Chondrocyte (in vitro differentiated cells): Measurements from ENCODE around the gene KLHL3. TPM values are rescaled to one million over a fixed set of nuclear protein-coding genes. Genes with fewer than 3 reads are reported as not detected.

Experiments
- DNase-seq: peaks from one replicate; pipeline ENCODE4 v3.0.0; 2021; ENCODE audit warnings: mixed read lengths, low spot score
- H3K27ac Mint-ChIP-seq: one replicate; pipeline ENCODE4 v1.8.0; 2021; ENCODE audit warnings: mild to moderate bottlenecking, moderate library complexity, mixed read lengths; ENCODE audit not compliant: unreplicated experiment
- H3K27me3 Mint-ChIP-seq: 2 replicates; pipeline ENCODE4 v1.8.0; 2021; ENCODE audit warnings: low read depth, mixed read lengths
- H3K36me3 Mint-ChIP-seq: 2 replicates; pipeline ENCODE4 v1.8.0; 2021; ENCODE audit warnings: low read depth, mixed read lengths
- H3K4me1 Mint-ChIP-seq: 2 replicates; pipeline ENCODE4 v1.8.0; 2021; ENCODE audit warnings: low read depth, mild to moderate bottlenecking, mixed read lengths
- H3K4me3 Mint-ChIP-seq: one replicate; pipeline ENCODE4 v1.8.0; 2021; ENCODE audit warnings: mild to moderate bottlenecking, moderate library complexity, mixed read lengths; ENCODE audit not compliant: unreplicated experiment
- H3K9me3 Mint-ChIP-seq: 2 replicates; pipeline ENCODE4 v1.8.0; 2021; ENCODE audit warnings: low read depth, mixed read lengths
- total RNA-seq: library from RNA; stranded (reverse); gene quantifications from 3 replicates; pipeline ENCODE4 v1.2.1, GENCODE V29; 2021
- TF ChIP-seq, protein P1 (sequence below): fragments of 200-600 bp; sonication (generic); IDR thresholded peaks from 2 replicates; pipeline ENCODE4 v1.5.0; 2021; ENCODE audit warnings: antibody characterized with exemption, mild to moderate bottlenecking, moderate library complexity

Gene KLHL3
- total RNA-seq, 1 donor from 2014 or later: 1.9 TPM

DNA sequence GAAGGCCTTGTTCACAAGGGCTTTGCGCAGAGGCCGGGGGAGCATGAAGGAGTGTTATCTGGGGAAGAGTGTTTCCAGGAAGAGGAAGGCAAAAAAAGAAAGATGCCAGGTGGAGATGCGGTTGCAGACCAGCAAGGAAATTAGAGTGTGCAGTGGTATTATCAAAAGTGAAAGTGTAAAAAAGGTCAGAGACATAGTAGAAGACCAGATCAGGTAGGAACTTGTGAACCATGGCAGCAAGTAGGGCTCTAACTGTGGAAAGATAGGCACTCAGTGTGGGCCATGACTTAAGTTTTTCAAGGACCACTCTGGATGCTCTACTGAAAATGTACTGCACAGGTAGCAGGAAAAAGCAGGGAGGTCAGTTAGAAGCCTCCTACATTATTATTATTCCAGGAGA, 146.7 kb downstream of the KLHL3 start:
- Mint-ChIP-seq H3K9me3 (peaks cover 11% of the 10 kb centered on the region), H3K27ac (no peak overlapping the region), H3K36me3 (no peaks in the 10 kb centered on the region), H3K27me3 (peaks cover 36% of the 10 kb centered on the region), H3K4me1 (no peaks in the 10 kb centered on the region), H3K4me3 (no peak overlapping the region)
- TF ChIP-seq, protein P1, sequence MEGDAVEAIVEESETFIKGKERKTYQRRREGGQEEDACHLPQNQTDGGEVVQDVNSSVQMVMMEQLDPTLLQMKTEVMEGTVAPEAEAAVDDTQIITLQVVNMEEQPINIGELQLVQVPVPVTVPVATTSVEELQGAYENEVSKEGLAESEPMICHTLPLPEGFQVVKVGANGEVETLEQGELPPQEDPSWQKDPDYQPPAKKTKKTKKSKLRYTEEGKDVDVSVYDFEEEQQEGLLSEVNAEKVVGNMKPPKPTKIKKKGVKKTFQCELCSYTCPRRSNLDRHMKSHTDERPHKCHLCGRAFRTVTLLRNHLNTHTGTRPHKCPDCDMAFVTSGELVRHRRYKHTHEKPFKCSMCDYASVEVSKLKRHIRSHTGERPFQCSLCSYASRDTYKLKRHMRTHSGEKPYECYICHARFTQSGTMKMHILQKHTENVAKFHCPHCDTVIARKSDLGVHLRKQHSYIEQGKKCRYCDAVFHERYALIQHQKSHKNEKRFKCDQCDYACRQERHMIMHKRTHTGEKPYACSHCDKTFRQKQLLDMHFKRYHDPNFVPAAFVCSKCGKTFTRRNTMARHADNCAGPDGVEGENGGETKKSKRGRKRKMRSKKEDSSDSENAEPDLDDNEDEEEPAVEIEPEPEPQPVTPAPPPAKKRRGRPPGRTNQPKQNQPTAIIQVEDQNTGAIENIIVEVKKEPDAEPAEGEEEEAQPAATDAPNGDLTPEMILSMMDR: no peak
- no peak for DNase-seq

DNA sequence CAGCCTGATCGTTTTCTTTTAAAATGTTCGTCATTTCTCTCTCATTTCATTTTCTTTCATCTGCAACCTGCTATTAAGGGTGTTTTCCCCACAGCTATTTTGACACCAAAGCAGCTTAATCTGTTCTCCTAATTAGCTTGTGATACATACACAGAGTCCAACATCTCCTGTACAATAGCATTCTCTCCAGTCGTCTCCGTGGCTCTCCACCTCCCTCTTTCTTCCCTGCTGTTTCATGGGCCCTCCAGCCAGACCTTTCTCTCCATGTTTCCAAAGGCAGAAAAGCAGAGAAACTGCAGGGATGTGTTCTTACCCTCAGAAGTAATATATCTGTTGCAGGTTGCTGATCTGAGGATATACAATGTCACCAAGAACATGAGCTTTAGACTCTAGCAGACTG, 148.0 kb downstream of the KLHL3 start:
- DNase-seq: no peak
- Mint-ChIP-seq H3K4me3 (no peak overlapping the region), H3K36me3 (no peaks in the 10 kb centered on the region), H3K27me3 (peaks cover 26% of the 10 kb centered on the region), H3K9me3 (peaks cover 11% of the 10 kb centered on the region), H3K27ac (no peak overlapping the region), H3K4me1 (no peaks in the 10 kb centered on the region)
- TF ChIP-seq, protein P1: no peak

DNA sequence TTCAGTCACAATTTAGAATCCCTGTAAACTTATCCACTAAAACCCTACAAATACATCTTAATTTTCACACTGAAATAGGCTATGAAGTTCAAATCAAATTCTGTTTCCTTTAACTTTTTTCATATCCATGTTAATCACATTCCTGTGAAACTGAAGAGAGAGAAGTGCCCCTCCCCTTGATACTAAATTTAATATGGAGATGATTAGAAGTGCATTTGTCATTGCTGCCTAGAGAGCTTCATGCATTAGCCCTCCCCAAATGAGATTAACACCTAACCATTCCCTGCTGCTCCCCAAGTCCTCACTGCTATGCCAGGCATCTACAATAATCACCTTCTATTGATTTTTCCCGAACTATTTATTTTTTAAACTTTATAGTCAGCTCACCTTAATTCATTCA, 151.6 kb downstream of the KLHL3 start:
- TF ChIP-seq, protein P1: no peak
- no peak overlapping the region for H3K27ac Mint-ChIP-seq
- no peaks in the 10 kb centered on the region for H3K4me1 Mint-ChIP-seq
- no peaks in the 10 kb centered on the region for H3K9me3 Mint-ChIP-seq
- no peaks in the 10 kb centered on the region for H3K36me3 Mint-ChIP-seq
- H3K27me3 Mint-ChIP-seq: peaks cover 18% of the 10 kb centered on the region
- DNase-seq: no peak
- H3K4me3 Mint-ChIP-seq: no peak overlapping the region

- TF ChIP-seq, protein P1: no peak
- no peak for DNase-seq
- Mint-ChIP-seq H3K4me1 (no peaks in the 10 kb centered on the region), H3K9me3 (no peaks in the 10 kb centered on the region), H3K27me3 (peaks cover 12% of the 10 kb centered on the region), H3K27ac (no peak overlapping the region), H3K36me3 (no peaks in the 10 kb centered on the region), H3K4me3 (no peak overlapping the region)
Measured at GRCh38 chr5:137583129-137583528, 152.8 kb downstream of the KLHL3 start.

DNA sequence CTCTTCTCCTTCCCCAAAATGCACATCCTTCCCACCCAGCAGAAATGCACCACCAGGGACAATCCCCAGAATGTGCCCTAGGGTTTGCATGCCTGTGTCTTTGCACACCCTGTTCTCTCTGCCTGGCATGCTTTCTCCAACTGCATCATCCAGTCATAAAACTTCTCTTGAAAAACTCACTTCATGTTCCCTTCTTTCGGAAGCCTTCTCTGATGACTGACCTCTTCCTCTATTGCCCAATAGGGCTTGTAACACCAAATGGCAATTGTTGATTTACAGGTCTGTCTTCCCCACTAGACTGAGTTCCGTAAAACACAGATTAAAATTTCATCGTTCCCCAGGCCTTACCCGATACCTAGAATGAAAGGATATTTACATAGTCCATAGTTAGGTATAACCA, 153.7 kb downstream of the KLHL3 start:
- no peaks in the 10 kb centered on the region for H3K4me1 Mint-ChIP-seq

More for the DNA sequence above, 153.7 kb downstream of the KLHL3 start:
- H3K9me3 Mint-ChIP-seq: no peaks in the 10 kb centered on the region
- H3K36me3 Mint-ChIP-seq: no peaks in the 10 kb centered on the region
- H3K27me3 Mint-ChIP-seq: peaks cover 5% of the 10 kb centered on the region
- no peak overlapping the region for H3K27ac Mint-ChIP-seq
- H3K4me3 Mint-ChIP-seq: no peak overlapping the region
- TF ChIP-seq, protein P1: no peak
- DNase-seq: no peak
